Trophoblast cell (in vitro differentiated cells and primary cell): Measurements from ENCODE around the gene MALRD1. TPM values are rescaled to one million over a fixed set of nuclear protein-coding genes. Genes with fewer than 3 reads are reported as not detected.

ENCODE experiments used
- DNase-seq, 2 donors: peaks; one replicate each; pipeline ENCODE4 v3.0.0-alpha.2; 2016
- H2AFZ ChIP-seq: 2 replicates; pipeline ENCODE4 v1.6.1; 2013; ENCODE audit warnings: low read length, moderate library complexity, mild to moderate bottlenecking; ENCODE audit not compliant: insufficient read depth, poor library complexity
- H2AK5ac ChIP-seq: 2 replicates; pipeline ENCODE4 v1.6.1; 2013; ENCODE audit warnings: mild to moderate bottlenecking, low read length
- H2BK120ac ChIP-seq: 2 replicates; pipeline ENCODE4 v1.6.1; 2013; ENCODE audit warnings: low read length, mild to moderate bottlenecking, moderate library complexity; ENCODE audit not compliant: insufficient read depth, poor library complexity
- H2BK12ac ChIP-seq: 2 replicates; pipeline ENCODE4 v1.6.1; 2013; ENCODE audit warnings: mild to moderate bottlenecking, low read length, moderate library complexity
- H2BK5ac ChIP-seq: 2 replicates; pipeline ENCODE4 v1.6.1; 2013; ENCODE audit warnings: low read length, low read depth, moderate library complexity, mild to moderate bottlenecking; ENCODE audit not compliant: poor library complexity
- H3K14ac ChIP-seq: 2 replicates; pipeline ENCODE4 v1.6.1; 2013; ENCODE audit warnings: mild to moderate bottlenecking, low read length
- H3K18ac ChIP-seq: 2 replicates; pipeline ENCODE4 v1.6.1; 2013; ENCODE audit warnings: mild to moderate bottlenecking, low read length
- H3K23ac ChIP-seq: 2 replicates; pipeline ENCODE4 v1.6.1; 2013; ENCODE audit warnings: low read length
- H3K27ac ChIP-seq: 2 replicates; pipeline ENCODE4 v1.5.1; 2013; ENCODE audit warnings: low read depth, mild to moderate bottlenecking, inconsistent platforms, low read length, moderate library complexity
- H3K27me3 ChIP-seq: 2 replicates; pipeline ENCODE4 v1.6.1; 2013; ENCODE audit warnings: inconsistent platforms, mild to moderate bottlenecking, low read length, moderate library complexity; ENCODE audit not compliant: insufficient read depth
- H3K36me3 ChIP-seq, 2 experiments: 1 replicate in 1 of 2; 2 replicates in 1 of 2; pipeline ENCODE4 v1.6.1; 2013; ENCODE audit warnings: low read length in 2 of 2, mild to moderate bottlenecking in 2 of 2, moderate library complexity in 1 of 2; ENCODE audit not compliant: insufficient read depth in 2 of 2, control insufficient read depth in 1 of 2
- H3K4ac ChIP-seq: 2 replicates; pipeline ENCODE4 v1.6.1; 2013; ENCODE audit warnings: low read depth, mild to moderate bottlenecking, low read length, moderate library complexity
- H3K4me1 ChIP-seq, 2 experiments: 1 replicate in 1 of 2; 2 replicates in 1 of 2; pipeline ENCODE4 v1.6.1; 2013; ENCODE audit warnings: low read length in 2 of 2, mild to moderate bottlenecking in 2 of 2, moderate library complexity in 1 of 2; ENCODE audit not compliant: insufficient read depth in 2 of 2, control insufficient read depth in 1 of 2
- H3K4me2 ChIP-seq: 2 replicates; pipeline ENCODE4 v1.6.1; 2013; ENCODE audit warnings: inconsistent platforms, mild to moderate bottlenecking, low read length, moderate library complexity
- H3K4me3 ChIP-seq: 2 replicates; pipeline ENCODE4 v1.5.1; 2013; ENCODE audit warnings: mild to moderate bottlenecking, low read depth, low read length, inconsistent platforms
- H3K79me1 ChIP-seq: one replicate; pipeline ENCODE4 v1.6.1; 2013; ENCODE audit warnings: low read length
- H3K79me2 ChIP-seq: 2 replicates; pipeline ENCODE4 v1.6.1; 2013; ENCODE audit warnings: low read length, mild to moderate bottlenecking; ENCODE audit not compliant: control insufficient read depth, insufficient read depth, poor library complexity
- H3K9ac ChIP-seq: 2 replicates; pipeline ENCODE4 v1.6.1; 2013; ENCODE audit warnings: mild to moderate bottlenecking, low read length
- H3K9me3 ChIP-seq: 2 replicates; pipeline ENCODE4 v1.6.1; 2013; ENCODE audit warnings: low read depth, mild to moderate bottlenecking, control low read depth, inconsistent platforms, low read length; ENCODE audit not compliant: insufficient read depth
- H4K12ac ChIP-seq: 2 replicates; pipeline ENCODE4 v1.6.1; 2013; ENCODE audit warnings: low read depth, mild to moderate bottlenecking, low read length, moderate library complexity
- H4K8ac ChIP-seq: 2 replicates; pipeline ENCODE4 v1.6.1; 2013; ENCODE audit warnings: low read depth, mild to moderate bottlenecking, low read length, moderate library complexity
- H4K91ac ChIP-seq: one replicate; pipeline ENCODE4 v1.6.1; 2013; ENCODE audit warnings: low read depth, mild to moderate bottlenecking, low read length, moderate library complexity
- WGBS: extraction: QIAGEN DNeasy Blood & Tissue Kit; methylation state at CpG from one replicate; pipeline ENCODE4 v1.1.7; 2013; ENCODE audit warnings: missing lambda C conversion rate; ENCODE audit not compliant: insufficient read length, insufficient coverage; ENCODE audit errors: extremely low coverage; 5-methylcytosine and 5-hydroxymethylcytosine counted together
- polyA plus RNA-seq: library from polyadenylated mRNA; stranded (reverse); fragments of 200-250 nt; gene quantifications from 2 replicates; pipeline ENCODE4 v1.2.3, GENCODE V29; 2013

MALRD1 gene
- 0.03 TPM in 1 of 2 replicates, not detected in the other for polyA plus RNA-seq

GRCh38 chr10:19048489-19048888 is at the start of gene MALRD1:
Gene MALRD1, plus strand, starts transcription at chr10:19048801. Its CDS starts 138 bp downstream, at chr10:19048939.
- no peaks in the 10 kb centered on the region for H3K4me1 ChIP-seq
- H2BK12ac ChIP-seq: no peak within 1 kb of the TSS
- H3K79me2 ChIP-seq: no peaks in the 10 kb centered on the region
- no peak within 1 kb of the TSS for H4K12ac ChIP-seq
- no peak within 1 kb of the TSS for H3K23ac ChIP-seq
- H3K9ac ChIP-seq: no peak within 1 kb of the TSS
- H3K4me3 ChIP-seq: no peak within 1 kb of the TSS
- H3K9me3 ChIP-seq: no peaks in the 10 kb centered on the region
- no peaks in the 10 kb centered on the region for H3K79me1 ChIP-seq
- no peak for DNase-seq
- H2AFZ ChIP-seq: no peak within 1 kb of the TSS
- no peak within 1 kb of the TSS for H2BK5ac ChIP-seq
- H3K4me2 ChIP-seq: no peak within 1 kb of the TSS
- H2AK5ac ChIP-seq: no peak within 1 kb of the TSS
- H3K36me3 ChIP-seq: no peaks in the 10 kb centered on the region
- H2BK120ac ChIP-seq: no peak within 1 kb of the TSS
- H3K27me3 ChIP-seq: no peaks in the 10 kb centered on the region
- H3K4ac ChIP-seq: no peak within 1 kb of the TSS
- no peak within 1 kb of the TSS for H3K14ac ChIP-seq
- no CpG with 5 or more reads among the region's 1 CpG for WGBS
- H3K27ac ChIP-seq: no peak within 1 kb of the TSS
- no peak within 1 kb of the TSS for H4K91ac ChIP-seq
- H3K18ac ChIP-seq: no peak within 1 kb of the TSS
- no peak within 1 kb of the TSS for H4K8ac ChIP-seq

DNA sequence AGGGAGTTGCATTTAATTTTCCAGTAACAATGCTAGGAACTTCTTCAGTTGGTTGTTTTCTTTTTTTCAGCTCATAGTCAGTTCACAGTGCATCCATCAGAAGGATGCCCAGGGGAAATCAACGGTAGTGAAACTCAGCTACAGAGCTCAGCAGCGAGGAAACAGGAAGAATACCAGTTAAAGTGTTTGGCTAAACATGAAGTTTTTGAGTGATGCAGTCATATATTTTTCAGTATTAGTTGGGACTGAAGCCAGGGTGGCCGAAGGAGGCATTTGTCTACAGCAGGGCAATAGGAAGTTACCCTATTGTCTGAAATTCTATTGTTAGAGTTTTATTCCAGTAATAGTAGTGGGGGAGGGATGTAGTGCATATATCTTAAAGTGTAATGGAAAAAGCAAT is 45.3 kb upstream of the MALRD1 start:
- Histone ChIP-seq H3K9ac (no peak overlapping the region), H3K4me3 (no peak overlapping the region), H2AFZ (no peak overlapping the region), H2BK12ac (no peak overlapping the region), H3K27ac (no peak overlapping the region), H3K18ac (no peak overlapping the region), H3K4me1 (no peaks in the 10 kb centered on the region), H3K27me3 (no peaks in the 10 kb centered on the region), H3K14ac (no peak overlapping the region), H3K79me2 (no peaks in the 10 kb centered on the region), H4K12ac (no peak overlapping the region), H3K79me1 (no peaks in the 10 kb centered on the region), H2BK5ac (no peak overlapping the region), H2BK120ac (no peak overlapping the region), H2AK5ac (no peak overlapping the region), H3K4ac (no peak overlapping the region), H3K4me2 (no peak overlapping the region), H4K8ac (no peak overlapping the region), H3K23ac (no peak overlapping the region), H4K91ac (no peak overlapping the region), H3K36me3 (no peaks in the 10 kb centered on the region), H3K9me3 (no peaks in the 10 kb centered on the region)
- WGBS: no CpG with 5 or more reads among the region's 3 CpGs
- no peak for DNase-seq

- Histone ChIP-seq H2BK12ac (no peak overlapping the region), H3K9me3 (peaks cover 2% of the 10 kb centered on the region), H3K9ac (no peak overlapping the region), H3K27me3 (no peaks in the 10 kb centered on the region), H2AFZ (no peak overlapping the region), H3K4me2 (no peak overlapping the region), H3K79me1 (no peaks in the 10 kb centered on the region), H3K36me3 (no peaks in the 10 kb centered on the region), H4K12ac (no peak overlapping the region), H3K4me3 (no peak overlapping the region), H3K4ac (no peak overlapping the region), H3K14ac (no peak overlapping the region), H4K91ac (no peak overlapping the region), H4K8ac (no peak overlapping the region), H3K23ac (no peak overlapping the region), H3K27ac (no peak overlapping the region), H3K18ac (no peak overlapping the region), H3K4me1 (no peaks in the 10 kb centered on the region), H3K79me2 (no peaks in the 10 kb centered on the region), H2BK120ac (no peak overlapping the region), H2AK5ac (no peak overlapping the region), H2BK5ac (no peak overlapping the region)
- no CpG with 5 or more reads among the region's 2 CpGs for WGBS
- DNase-seq: no peak
These were observed 36.5 kb upstream of the MALRD1 start for GRCh38 chr10:19012111-19012510.

DNA sequence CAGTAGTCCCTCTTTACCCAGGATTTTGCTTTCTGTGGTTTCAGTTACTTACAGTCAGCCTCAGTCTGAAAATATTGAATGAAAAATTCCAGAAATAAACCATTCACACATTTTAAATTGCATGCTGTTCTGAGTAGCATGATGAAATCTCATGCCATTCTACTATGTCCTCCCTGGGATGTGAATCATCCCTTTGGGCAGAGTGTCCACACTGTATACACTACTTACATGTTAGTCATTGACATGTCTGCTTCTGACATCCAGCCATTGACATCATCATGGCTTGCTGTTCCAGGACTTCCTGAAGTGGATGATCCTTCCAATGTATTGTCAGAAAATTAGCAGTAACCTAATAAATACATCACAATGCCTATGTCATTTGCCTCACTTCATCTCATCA is 34.6 kb upstream of the MALRD1 start:
- H2BK120ac ChIP-seq: no peak overlapping the region
- H2BK5ac ChIP-seq: no peak overlapping the region
- H3K27me3 ChIP-seq: no peaks in the 10 kb centered on the region
- H3K4me3 ChIP-seq: no peak overlapping the region
- H2AFZ ChIP-seq: no peak overlapping the region
- H4K91ac ChIP-seq: no peak overlapping the region
- peaks cover 2% of the 10 kb centered on the region for H3K9me3 ChIP-seq
- no peak overlapping the region for H3K9ac ChIP-seq
- no peak overlapping the region for H2AK5ac ChIP-seq
- no peak overlapping the region for H4K12ac ChIP-seq
- no peak overlapping the region for H3K27ac ChIP-seq
- no peak overlapping the region for H3K18ac ChIP-seq
- no peaks in the 10 kb centered on the region for H3K36me3 ChIP-seq
- no peak overlapping the region for H3K14ac ChIP-seq
- no peak overlapping the region for H3K4ac ChIP-seq
- H3K4me2 ChIP-seq: no peak overlapping the region
- no peak overlapping the region for H4K8ac ChIP-seq
- no peaks in the 10 kb centered on the region for H3K79me1 ChIP-seq
- peaks cover 0 to 4% of the 10 kb centered on the region in 2 experiments for H3K4me1 ChIP-seq
- H3K79me2 ChIP-seq: no peaks in the 10 kb centered on the region
- no peak overlapping the region for H2BK12ac ChIP-seq
- H3K23ac ChIP-seq: no peak overlapping the region
- DNase-seq: peak; percentile 63 to 80
